HepG2 (cell line): Measurements from ENCODE around the gene NELFB. TPM values are rescaled to one million over a fixed set of nuclear protein-coding genes. Genes with fewer than 3 reads are reported as not detected.

Experiments used
- ATAC-seq: fragments of 200-7000 bp; cut with Tn5 transposase; 3 replicates; pipeline ENCODE4 v1.9.1; 2020; ENCODE audit warnings: mild to moderate bottlenecking, moderate library complexity
- BruUV-seq: library from RNA; stranded (reverse); fragments of 400-500 nt; replicated peaks from 2 replicates; lab custom pipeline; 2021; lab: Mats Ljungman, UMichigan
- CTCF ChIA-PET: fragments of 300-600 bp; formaldehyde crosslinking; extraction: SDS; loops from one replicate; lab custom pipeline; 2021; ENCODE audit warnings: low total read pairs, inconsistent platforms, low intra/inter-chr PET ratio; lab: Yijun Ruan, JAX
- POLR2A ChIA-PET: fragments of 350-600 bp; sonication (Branson Sonifier 250); formaldehyde crosslinking; loops from one replicate; lab custom pipeline; 2020; ENCODE audit warnings: antibody characterized with exemption, inconsistent platforms; lab: Yijun Ruan, JAX
- DNase-seq: peaks from one replicate; pipeline ENCODE4 v3.0.0-alpha.2; 2015; ENCODE audit warnings: low spot score
- FAIRE-seq: peaks from 3 replicates; lab custom pipeline; 2011; peaks lifted over from hg19 to GRCh38; lab: Jason Lieb, UNC
- H2AFZ ChIP-seq: one replicate; pipeline ENCODE4 v1.6.1; 2011; ENCODE audit warnings: low read length, inconsistent platforms
- H3K27ac ChIP-seq: fragments of 300-600 bp; 3 replicates; pipeline ENCODE4 v1.8.0; 2011; ENCODE audit warnings: mixed run types, mild to moderate bottlenecking, mixed read lengths, low read length, inconsistent platforms; ENCODE audit not compliant: insufficient read depth; ENCODE audit errors: extremely low read length
- H3K27me3 ChIP-seq, 2 experiments: fragments of 200-600 bp in 1 of 2; 2 replicates in 1 of 2; 3 replicates in 1 of 2; pipeline versions ENCODE4 v1.6.0 to v1.8.0; 2011; ENCODE audit warnings: low read length in 2 of 2, mild to moderate bottlenecking in 2 of 2, moderate library complexity in 2 of 2, inconsistent platforms in 1 of 2; ENCODE audit not compliant: insufficient read depth in 2 of 2, control insufficient read depth in 1 of 2
- H3K36me3 ChIP-seq, 2 experiments: fragments of 200-600 bp in 1 of 2; replicated peaks in 1 of 2; 2 replicates in 1 of 2; 3 replicates in 1 of 2; pipeline versions ENCODE4 v1.5.1 to v1.8.0; 2011; ENCODE audit warnings: low read length in 2 of 2, inconsistent platforms in 1 of 2; ENCODE audit not compliant: insufficient read depth in 2 of 2, control insufficient read depth in 1 of 2
- H3K4me1 ChIP-seq: 2 replicates; pipeline ENCODE4 v1.5.1; 2012; ENCODE audit warnings: low read length, inconsistent platforms; ENCODE audit not compliant: insufficient read depth
- H3K4me2 ChIP-seq: 2 replicates; pipeline ENCODE4 v1.6.0; 2011; ENCODE audit warnings: low read depth, low read length, inconsistent platforms
- H3K4me3 ChIP-seq, 3 experiments: fragments of 200-600 bp in 1 of 3; sonication (generic), shearing (Covaris generic) in 1 of 3; replicated peaks in 1 of 3; 2 replicates each; pipeline ENCODE4 v1.5.1; 2011 to 2016; ENCODE audit warnings: low read length in 3 of 3, inconsistent platforms in 2 of 3, low read depth in 2 of 3, mild to moderate bottlenecking in 2 of 3, control low read depth in 1 of 3, mixed read lengths in 1 of 3; ENCODE audit not compliant: insufficient read depth in 1 of 3
- H3K79me2 ChIP-seq: one replicate; pipeline ENCODE4 v1.6.1; 2011; ENCODE audit warnings: low read length, inconsistent platforms; ENCODE audit not compliant: insufficient read depth
- H3K9ac ChIP-seq: 2 replicates; pipeline ENCODE4 v1.6.0; 2011; ENCODE audit warnings: mild to moderate bottlenecking, low read depth, low read length, inconsistent platforms; ENCODE audit not compliant: insufficient read depth
- H3K9me3 ChIP-seq: 2 replicates; pipeline ENCODE4 v1.5.1; 2012; ENCODE audit warnings: mild to moderate bottlenecking, low read length
- H4K20me1 ChIP-seq: 2 replicates; pipeline ENCODE4 v1.6.0; 2011; ENCODE audit warnings: inconsistent platforms, mild to moderate bottlenecking, low read length, moderate library complexity; ENCODE audit not compliant: insufficient read depth
- AKAP8 ChIP-seq: sonication (generic); formaldehyde crosslinking; IDR thresholded peaks from 2 replicates; pipeline ENCODE4 v1.5.1; 2020; ENCODE audit warnings: mild to moderate bottlenecking, missing genetic modification reagents
- BRCA1 ChIP-seq: sonication (generic); formaldehyde crosslinking; IDR thresholded peaks from 2 replicates; pipeline ENCODE4 v1.4.0; 2020; ENCODE audit warnings: missing genetic modification reagents
- FOXA1 ChIP-seq, 2 experiments: fragments of 450-650 bp in 1 of 2; sonication (generic) in 1 of 2; formaldehyde crosslinking in 1 of 2; IDR thresholded peaks; 2 replicates each; pipeline versions ENCODE4 v1.4.0 to v1.6.1; 2016 to 2020; ENCODE audit warnings: missing genetic modification reagents in 1 of 2
- ISL2 ChIP-seq: sonication (generic); formaldehyde crosslinking; IDR thresholded peaks from 2 replicates; pipeline ENCODE4 v1.5.0; 2020; ENCODE audit warnings: missing genetic modification reagents
- PHF5A ChIP-seq: IDR thresholded peaks from one replicate; pipeline ENCODE4 v1.6.1; 2018; ENCODE audit warnings: low read depth, missing genetic modification reagents; ENCODE audit not compliant: unreplicated experiment
- PHF8 ChIP-seq: sonication (generic); formaldehyde crosslinking; IDR thresholded peaks from 2 replicates; pipeline ENCODE4 v1.5.0; 2020; ENCODE audit warnings: missing genetic modification reagents
- RBFOX2 ChIP-seq: fragments of 200-400 bp; formaldehyde crosslinking; IDR thresholded peaks from 2 replicates; pipeline ENCODE4 v1.6.1; 2017; ENCODE audit warnings: low read depth, mild to moderate bottlenecking, low read length
- RFX3 ChIP-seq: IDR thresholded peaks from 2 replicates; pipeline ENCODE4 v1.6.1; 2016; ENCODE audit warnings: missing biosample characterization, missing genetic modification reagents
- SAFB2 ChIP-seq: sonication (generic); formaldehyde crosslinking; IDR thresholded peaks from 2 replicates; pipeline ENCODE4 v1.5.1; 2020; ENCODE audit warnings: missing genetic modification reagents, low read depth, mild to moderate bottlenecking, borderline replicate concordance
- SCMH1 ChIP-seq: sonication (generic); formaldehyde crosslinking; IDR thresholded peaks from 2 replicates; pipeline ENCODE4 v1.9.0; 2021; ENCODE audit warnings: missing genetic modification reagents, mild to moderate bottlenecking, borderline replicate concordance
- ZBTB3 ChIP-seq: sonication (generic); formaldehyde crosslinking; IDR thresholded peaks from 2 replicates; pipeline ENCODE4 v1.4.0; 2020; ENCODE audit warnings: low read depth, mild to moderate bottlenecking, moderate library complexity, missing genetic modification reagents, borderline replicate concordance
- ZNF232 ChIP-seq: sonication (generic); formaldehyde crosslinking; IDR thresholded peaks from 2 replicates; pipeline ENCODE4 v1.4.0; 2020; ENCODE audit warnings: missing genetic modification reagents, borderline replicate concordance
- ZNF552 ChIP-seq: sonication (generic); formaldehyde crosslinking; IDR thresholded peaks from 2 replicates; pipeline ENCODE4 v1.9.0; 2022; ENCODE audit warnings: missing genetic modification reagents, mild to moderate bottlenecking, borderline replicate concordance
- ZNF577 ChIP-seq: sonication (generic); formaldehyde crosslinking; IDR thresholded peaks from 2 replicates; pipeline ENCODE4 v1.4.0; 2020; ENCODE audit warnings: mild to moderate bottlenecking, low read depth, missing genetic modification reagents, borderline replicate concordance
- WGBS: methylation state at CpG from one replicate; pipeline ENCODE4 v1.1.6; 2017; ENCODE audit warnings: low lambda C conversion rate; 5-methylcytosine and 5-hydroxymethylcytosine counted together
- in situ Hi-C: cut with HindIII; loops from 2 replicates; pipeline ENCODE4 v1.10.0; 2017; ENCODE audit warnings: low pct_unique_long_range_greater_than_20kb; ENCODE audit not compliant: extremely low pct_ligation_motif_present
- intact Hi-C: fragments of 100-400 bp; cut with micrococcal nuclease; formaldehyde crosslinking; loops from one replicate; pipeline ENCODE4 v1.10.0; 2022; ENCODE audit not compliant: unreplicated experiment
- polyA plus RNA-seq, 8 experiments: library from polyadenylated mRNA; depleted of rRNA in 3 of 8; stranded (reverse) in 7 of 8; unstranded in 1 of 8; fragments of >200 nt; fragmentation: Illumina TruSeq in 4 of 8; extraction: Trizol in 4 of 8; gene quantifications; 2 replicates each; pipeline versions ENCODE4 v1.2.1 to v1.2.3, GENCODE V29; 2011 to 2016; ENCODE audit warnings: low read depth in 4 of 8, missing spikeins in 1 of 8, mixed read lengths in 1 of 8; ENCODE audit not compliant: insufficient read depth in 1 of 8
- total RNA-seq, 5 experiments: library from RNA; depleted of rRNA; stranded (reverse); fragments of >200 nt; fragmentation: Illumina TruSeq; extraction: Trizol; gene quantifications; 2 replicates each; pipeline ENCODE4 v1.2.3, GENCODE V29; 2016; ENCODE audit warnings: low read depth in 1 of 5
- TF ChIP-seq, protein P1 (sequence below): sonication (generic); formaldehyde crosslinking; IDR thresholded peaks from 2 replicates; pipeline ENCODE4 v1.4.0; 2020; ENCODE audit warnings: mild to moderate bottlenecking, missing genetic modification reagents

The NELFB gene
- total and polyA plus RNA-seq, 2 of the 13 experiments (the other 11 are each of a cell fraction or from before 2014, with no cell fraction given) = 26.5 to 45.8 TPM

DNA sequence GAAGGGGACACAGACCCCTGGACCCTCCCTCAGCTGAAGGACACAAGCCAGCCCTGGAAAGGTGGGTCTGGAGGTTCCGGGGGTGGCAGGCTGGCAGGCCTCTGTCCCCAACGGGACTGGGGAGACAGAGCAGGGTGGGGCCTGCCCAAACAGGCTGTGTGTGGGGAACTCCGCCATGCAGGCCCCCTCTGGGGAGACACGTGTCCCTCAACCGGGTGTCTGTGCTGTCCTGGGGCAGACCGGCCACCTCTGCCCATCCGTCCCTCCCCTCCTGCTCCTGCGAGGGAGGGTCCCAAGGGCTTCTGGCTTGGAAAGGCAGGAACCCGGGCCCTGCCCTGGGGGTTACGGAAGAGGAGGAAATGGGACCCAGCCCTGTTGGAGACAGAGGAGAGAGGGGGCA, 23.0 kb upstream of the NELFB start:
- peaks cover 6% of the 10 kb centered on the region for H3K79me2 ChIP-seq

DNA sequence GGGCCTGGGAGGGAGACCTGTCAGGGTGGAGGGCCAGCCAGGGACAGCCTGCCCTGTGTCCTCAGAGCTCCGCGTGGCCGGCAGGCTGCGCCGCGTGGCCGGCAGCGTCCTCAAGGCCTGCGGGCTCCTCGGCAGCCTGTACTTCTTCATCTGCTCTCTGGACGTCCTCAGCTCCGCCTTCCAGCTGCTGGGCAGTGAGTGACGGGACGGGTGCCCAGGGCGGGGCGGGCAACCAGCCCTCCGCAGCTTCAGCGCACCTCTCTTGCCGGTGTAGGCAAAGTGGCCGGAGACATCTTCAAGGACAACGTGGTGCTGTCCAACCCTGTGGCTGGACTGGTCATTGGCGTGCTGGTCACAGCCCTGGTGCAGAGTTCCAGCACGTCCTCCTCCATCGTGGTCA, 22.6 kb upstream of the NELFB start:
- in situ Hi-C loops = no loop called here
- ChIA-PET POLR2A (no interaction called here), CTCF (no interaction called here)
- H3K36me3 ChIP-seq = no peaks in the 10 kb centered on the region
- H2AFZ ChIP-seq = no peak overlapping the region
- H3K27me3 ChIP-seq = no peaks in the 10 kb centered on the region
- intact Hi-C loops = no loop called here
- no peak overlapping the region for H3K9ac ChIP-seq
- no peak overlapping the region for H3K27ac ChIP-seq
- no peak overlapping the region for H3K4me2 ChIP-seq
- ATAC-seq (no peak), DNase-seq (no peak), FAIRE-seq (no peak)
- H3K4me1 ChIP-seq = peaks cover 65% of the 10 kb centered on the region
- 0 out of 2 replicates have a peak, but pooled peaks have one; percentile 14 for TF ChIP-seq RBFOX2
- no peak for TF ChIP-seq AKAP8
- WGBS = 96% methylated on average over 10 of the region's 24 CpGs
- no peaks in the 10 kb centered on the region for H4K20me1 ChIP-seq
- H3K9me3 ChIP-seq = no peaks in the 10 kb centered on the region
- no peak overlapping the region for H3K4me3 ChIP-seq
- peaks cover 8% of the 10 kb centered on the region for H3K79me2 ChIP-seq
- BruUV-seq = no TSS peak

More for the DNA sequence above, 23.0 kb upstream of the NELFB start:
- Histone ChIP-seq H3K4me2 (no peak overlapping the region), H4K20me1 (no peaks in the 10 kb centered on the region), H2AFZ (no peak overlapping the region), H3K4me3 (no peak overlapping the region), H3K4me1 (peaks cover 65% of the 10 kb centered on the region), H3K36me3 (no peaks in the 10 kb centered on the region), H3K9ac (no peak overlapping the region), H3K27me3 (no peaks in the 10 kb centered on the region), H3K27ac (no peak overlapping the region), H3K9me3 (no peaks in the 10 kb centered on the region)
- intact Hi-C loops = no loop called here
- 85% methylated on average over 4 of the region's 10 CpGs for WGBS
- ChIA-PET POLR2A (no interaction called here), CTCF (no interaction called here)
- FAIRE-seq = no peak
- in situ Hi-C loops = no loop called here
- ATAC-seq = no peak
- no TSS peak for BruUV-seq
- TF ChIP-seq, protein P1, sequence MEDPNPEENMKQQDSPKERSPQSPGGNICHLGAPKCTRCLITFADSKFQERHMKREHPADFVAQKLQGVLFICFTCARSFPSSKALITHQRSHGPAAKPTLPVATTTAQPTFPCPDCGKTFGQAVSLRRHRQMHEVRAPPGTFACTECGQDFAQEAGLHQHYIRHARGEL = no peak
- no peak for TF ChIP-seq ZNF552
- TF ChIP-seq ZNF577 (CRISPR knock-in tag) = no peak
- no peak for TF ChIP-seq SAFB2 (CRISPR knock-in tag)
- TF ChIP-seq FOXA1 (IDR thresholded peaks at IDR 0.05) = no peak
- TF ChIP-seq FOXA1 (CRISPR knock-in tag; IDR thresholded peaks at IDR 0.05) = no peak
- TF ChIP-seq SCMH1 (CRISPR knock-in tag) = no peak
- TF ChIP-seq RFX3 (CRISPR knock-in tag) = no peak
- TF ChIP-seq ZBTB3 (CRISPR knock-in tag) = no peak
- TF ChIP-seq PHF8 (CRISPR knock-in tag) = no peak
- TF ChIP-seq ZNF232 (CRISPR knock-in tag) = no peak
- no peak for TF ChIP-seq PHF5A (CRISPR knock-in tag)
- TF ChIP-seq ISL2 = no peak
- no peak for TF ChIP-seq BRCA1 (CRISPR knock-in tag)
- no peak for DNase-seq
